WTC11 (cell line): ENCODE results near the gene ZNF600. TPM values are rescaled to one million over a fixed set of nuclear protein-coding genes. Genes with fewer than 3 reads are reported as not detected.
"Not testable (repeated sequence)": the region's sequence is repeated elsewhere in the genome, so short reads cannot be mapped to it uniquely, and the experiment has no call there.

Experiments used
- ATAC-seq: fragments of 200-7000 bp; cut with Tn5 transposase; 2 replicates; pipeline ENCODE4 v1.10.0; 2021; ENCODE audit warnings: mild to moderate bottlenecking, moderate library complexity
- CTCF ChIA-PET: fragments of 300-600 bp; sonication (Branson Sonifier 250); formaldehyde crosslinking; loops from one replicate; lab custom pipeline; 2021; ENCODE audit warnings: antibody characterized with exemption; lab: Charles Lee
- POLR2A ChIA-PET: fragments of 350-600 bp; sonication (Branson Sonifier 250); formaldehyde crosslinking; loops from one replicate; lab custom pipeline; 2021; ENCODE audit warnings: antibody characterized with exemption; lab: Charles Lee
- DNase-seq: peaks from one replicate; pipeline ENCODE4 v3.0.0; 2021; ENCODE audit warnings: low spot score
- H3K27ac Mint-ChIP-seq: 2 replicates; pipeline ENCODE4 v1.8.0; 2021; ENCODE audit warnings: mixed read lengths
- H3K27me3 Mint-ChIP-seq: 2 replicates; pipeline ENCODE4 v1.8.0; 2021; ENCODE audit warnings: low read depth, mild to moderate bottlenecking, moderate library complexity, mixed read lengths
- H3K36me3 Mint-ChIP-seq: 2 replicates; pipeline ENCODE4 v1.8.0; 2021; ENCODE audit warnings: mixed read lengths
- H3K4me1 Mint-ChIP-seq: 2 replicates; pipeline ENCODE4 v1.8.0; 2022; ENCODE audit warnings: mixed read lengths
- H3K4me3 Mint-ChIP-seq: 2 replicates; pipeline ENCODE4 v1.8.0; 2021; ENCODE audit warnings: mild to moderate bottlenecking, moderate library complexity, mixed read lengths
- H3K9me3 Mint-ChIP-seq: 2 replicates; pipeline ENCODE4 v1.8.0; 2021; ENCODE audit warnings: mixed read lengths
- AR ChIP-seq: fragments of 250-450 bp; sonication (Bioruptor Pico); IDR thresholded peaks from 2 replicates; pipeline ENCODE4 v1.9.0; 2021; ENCODE audit warnings: mild to moderate bottlenecking
- ATF3 ChIP-seq: sonication (generic); formaldehyde crosslinking; conservative IDR thresholded peaks from 2 replicates; pipeline ENCODE4 v1.8.1; 2022; ENCODE audit warnings: mild to moderate bottlenecking, missing genetic modification reagents
- ESRRA ChIP-seq: sonication (generic); formaldehyde crosslinking; IDR thresholded peaks from 2 replicates; pipeline ENCODE4 v1.8.1; 2022; ENCODE audit warnings: mild to moderate bottlenecking, missing genetic modification reagents, borderline replicate concordance
- JUN ChIP-seq: sonication (generic); formaldehyde crosslinking; IDR thresholded peaks from 2 replicates; pipeline ENCODE4 v1.8.0; 2023; ENCODE audit warnings: mild to moderate bottlenecking, missing genetic modification reagents
- NFATC4 ChIP-seq: fragments of 250-450 bp; sonication (Bioruptor Pico); IDR thresholded peaks from 2 replicates; pipeline ENCODE4 v1.9.0; 2021; ENCODE audit warnings: mild to moderate bottlenecking
- NR2C2 ChIP-seq: sonication (generic); formaldehyde crosslinking; IDR thresholded peaks from 2 replicates; pipeline ENCODE4 v1.8.0; 2022; ENCODE audit warnings: mild to moderate bottlenecking, missing genetic modification reagents
- PRRX2 ChIP-seq: fragments of 250-450 bp; sonication (Bioruptor Pico); IDR thresholded peaks from 2 replicates; pipeline ENCODE4 v1.8.0; 2021; ENCODE audit warnings: mild to moderate bottlenecking
- TEAD4 ChIP-seq: sonication (generic); formaldehyde crosslinking; IDR thresholded peaks from 2 replicates; pipeline ENCODE4 v1.8.0; 2022; ENCODE audit warnings: mild to moderate bottlenecking, missing genetic modification reagents
- ZNF138 ChIP-seq: sonication (generic); formaldehyde crosslinking; conservative IDR thresholded peaks from 2 replicates; pipeline ENCODE4 v1.8.1; 2022; ENCODE audit warnings: mild to moderate bottlenecking, moderate library complexity, missing genetic modification reagents
- ZNF423 ChIP-seq: fragments of 250-450 bp; sonication (Bioruptor Pico); IDR thresholded peaks from 2 replicates; pipeline ENCODE4 v2.1.2; 2022; ENCODE audit warnings: mild to moderate bottlenecking, moderate library complexity
- total RNA-seq: library from RNA; stranded (reverse); gene quantifications from 3 replicates; pipeline ENCODE4 v1.2.3, GENCODE V29; 2021
- TF ChIP-seq, protein P1 (sequence below): fragments of 250-450 bp; sonication (Bioruptor Pico); IDR thresholded peaks from 2 replicates; pipeline ENCODE4 v2.1.2; 2022; ENCODE audit warnings: mild to moderate bottlenecking, moderate library complexity
- TF ChIP-seq, protein P2 (sequence below): sonication (generic); formaldehyde crosslinking; IDR thresholded peaks from 2 replicates; pipeline ENCODE4 v1.8.0; 2022; ENCODE audit warnings: mild to moderate bottlenecking, missing genetic modification reagents

The ZNF600 gene
- total RNA-seq, 1 experiment from 2014 or later, result 13.2 TPM

DNA sequence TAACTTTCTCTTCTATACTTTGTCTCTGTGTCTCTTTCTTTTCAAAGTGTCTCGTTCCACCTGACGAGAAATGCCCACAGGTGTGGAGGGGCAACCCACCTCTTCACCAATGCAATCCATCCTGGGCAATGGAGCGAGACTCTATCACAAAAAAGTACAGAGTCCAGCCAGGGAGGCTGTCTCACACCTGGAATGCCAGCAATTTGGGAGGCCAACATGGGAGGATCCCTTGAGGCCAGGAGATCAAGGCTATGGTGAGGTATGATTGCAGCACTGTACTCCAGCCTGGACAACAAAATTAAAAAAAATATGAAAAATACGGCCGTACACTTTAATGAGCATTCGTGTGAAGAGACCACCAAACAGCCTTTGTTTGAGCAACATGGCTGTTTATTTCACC lies 2.8 kb upstream of the ZNF600 start:
- H3K36me3 Mint-ChIP-seq, result no peaks in the 10 kb centered on the region; the same call in 1 of the 2 replicates
- DNase-seq (no peak), ATAC-seq (no peak)
- H3K9me3 Mint-ChIP-seq, result peaks cover 7% of the 10 kb centered on the region
- ChIA-PET POLR2A (no interaction called here), CTCF (no interaction called here)
- H3K27ac Mint-ChIP-seq, result 0 out of 2 replicates have a peak overlapping the region, but pooled peaks have one; percentile 61
- peaks cover 36% of the 10 kb centered on the region for H3K4me1 Mint-ChIP-seq
- no peak overlapping the region for H3K4me3 Mint-ChIP-seq
- peaks cover 42% of the 10 kb centered on the region for H3K27me3 Mint-ChIP-seq
- TF ChIP-seq ZNF423 (no peak), PRRX2 (no peak), AR (no peak), TEAD4 (CRISPR knock-in tag) (no peak), NFATC4 (no peak)

DNA sequence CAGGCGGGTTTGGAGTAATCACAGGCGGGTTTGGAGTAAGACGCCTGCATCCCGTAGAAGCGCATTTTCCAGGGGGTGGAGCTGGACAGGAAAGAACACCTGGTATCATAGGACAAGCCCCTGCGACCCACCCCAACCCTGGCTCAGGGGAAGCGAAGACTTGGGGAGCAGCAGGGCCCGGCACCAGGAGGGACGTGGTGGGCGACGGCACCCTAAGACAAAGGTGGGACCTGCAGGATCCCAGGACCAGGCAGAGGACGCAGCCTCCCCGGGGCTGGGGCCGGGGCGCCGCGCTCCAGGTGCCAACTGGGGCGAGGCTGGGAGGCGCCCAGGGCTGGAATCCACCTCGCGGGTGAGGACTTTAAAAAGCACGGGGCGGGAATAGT lies 520 bp downstream of the ZNF600 start:
- no peaks in the 10 kb centered on the region; the same call in 1 of the 2 replicates for H3K36me3 Mint-ChIP-seq
- H3K27me3 Mint-ChIP-seq, result peaks cover 42% of the 10 kb centered on the region
- no peak overlapping the region for H3K27ac Mint-ChIP-seq
- ATAC-seq, result peak; percentile 11
- peaks cover 3% of the 10 kb centered on the region for H3K9me3 Mint-ChIP-seq
- TF ChIP-seq, protein P1, sequence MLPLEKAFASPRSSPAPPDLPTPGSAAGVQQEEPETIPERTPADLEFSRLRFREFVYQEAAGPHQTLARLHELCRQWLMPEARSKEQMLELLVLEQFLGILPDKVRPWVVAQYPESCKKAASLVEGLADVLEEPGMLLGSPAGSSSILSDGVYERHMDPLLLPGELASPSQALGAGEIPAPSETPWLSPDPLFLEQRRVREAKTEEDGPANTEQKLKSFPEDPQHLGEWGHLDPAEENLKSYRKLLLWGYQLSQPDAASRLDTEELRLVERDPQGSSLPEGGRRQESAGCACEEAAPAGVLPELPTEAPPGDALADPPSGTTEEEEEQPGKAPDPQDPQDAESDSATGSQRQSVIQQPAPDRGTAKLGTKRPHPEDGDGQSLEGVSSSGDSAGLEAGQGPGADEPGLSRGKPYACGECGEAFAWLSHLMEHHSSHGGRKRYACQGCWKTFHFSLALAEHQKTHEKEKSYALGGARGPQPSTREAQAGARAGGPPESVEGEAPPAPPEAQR (CRISPR knock-in tag), result no peak
- peak; percentile 44; the same call in 1 of the 2 replicates for TF ChIP-seq ZNF423
- ChIA-PET POLR2A (no interaction called here), CTCF (interaction anchor here (0.6 kb wide), 1 partner anchor 260 kb away, joined by 4 read pairs; no protein-coding TSS in a partner anchor)
- peak overlapping the region; percentile 83 for H3K4me3 Mint-ChIP-seq
- DNase-seq, result peak; percentile 31
- peaks cover 30% of the 10 kb centered on the region for H3K4me1 Mint-ChIP-seq

DNA sequence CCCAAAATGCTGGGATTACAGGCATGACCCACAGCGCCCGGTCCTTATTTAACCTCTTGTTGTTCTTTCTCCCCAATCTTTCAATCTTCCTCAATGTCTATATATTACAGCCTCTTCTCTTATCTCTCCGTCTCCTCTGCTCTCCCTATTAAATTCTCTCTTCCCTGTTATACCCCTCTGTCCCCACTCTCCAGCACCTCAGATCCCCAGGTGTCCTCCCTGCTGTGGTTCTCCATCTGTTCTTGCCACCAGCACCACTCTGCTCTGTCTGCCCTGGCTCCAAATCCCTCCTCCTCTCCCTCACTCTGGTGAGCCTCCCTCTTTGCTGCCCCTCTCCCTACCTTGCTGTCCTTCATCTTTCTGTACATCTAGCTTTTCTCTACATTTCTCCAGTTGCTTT lies 1.1 kb downstream of the ZNF600 start:
- no peak overlapping the region for H3K27ac Mint-ChIP-seq
- ATAC-seq, result no peak
- H3K4me3 Mint-ChIP-seq, result peak overlapping the region; percentile 83
- peaks cover 29% of the 10 kb centered on the region for H3K4me1 Mint-ChIP-seq
- TF ChIP-seq, protein P2, sequence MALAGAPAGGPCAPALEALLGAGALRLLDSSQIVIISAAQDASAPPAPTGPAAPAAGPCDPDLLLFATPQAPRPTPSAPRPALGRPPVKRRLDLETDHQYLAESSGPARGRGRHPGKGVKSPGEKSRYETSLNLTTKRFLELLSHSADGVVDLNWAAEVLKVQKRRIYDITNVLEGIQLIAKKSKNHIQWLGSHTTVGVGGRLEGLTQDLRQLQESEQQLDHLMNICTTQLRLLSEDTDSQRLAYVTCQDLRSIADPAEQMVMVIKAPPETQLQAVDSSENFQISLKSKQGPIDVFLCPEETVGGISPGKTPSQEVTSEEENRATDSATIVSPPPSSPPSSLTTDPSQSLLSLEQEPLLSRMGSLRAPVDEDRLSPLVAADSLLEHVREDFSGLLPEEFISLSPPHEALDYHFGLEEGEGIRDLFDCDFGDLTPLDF (CRISPR knock-in tag), result no peak
- TF ChIP-seq ZNF138 (CRISPR knock-in tag) (no peak), TEAD4 (CRISPR knock-in tag) (no peak), ESRRA (CRISPR knock-in tag) (no peak), ATF3 (CRISPR knock-in tag) (no peak), JUN (CRISPR knock-in tag) (no peak), NR2C2 (CRISPR knock-in tag) (no peak)
- TF ChIP-seq, all 79 proteins: peak for 0
- DNase-seq, result no peak
- ChIA-PET CTCF (no interaction called here), POLR2A (no interaction called here)
- H3K36me3 Mint-ChIP-seq, result no peaks in the 10 kb centered on the region; the same call in 1 of the 2 replicates
- H3K27me3 Mint-ChIP-seq, result peaks cover 42% of the 10 kb centered on the region
- H3K9me3 Mint-ChIP-seq, result peaks cover 3% of the 10 kb centered on the region

DNA sequence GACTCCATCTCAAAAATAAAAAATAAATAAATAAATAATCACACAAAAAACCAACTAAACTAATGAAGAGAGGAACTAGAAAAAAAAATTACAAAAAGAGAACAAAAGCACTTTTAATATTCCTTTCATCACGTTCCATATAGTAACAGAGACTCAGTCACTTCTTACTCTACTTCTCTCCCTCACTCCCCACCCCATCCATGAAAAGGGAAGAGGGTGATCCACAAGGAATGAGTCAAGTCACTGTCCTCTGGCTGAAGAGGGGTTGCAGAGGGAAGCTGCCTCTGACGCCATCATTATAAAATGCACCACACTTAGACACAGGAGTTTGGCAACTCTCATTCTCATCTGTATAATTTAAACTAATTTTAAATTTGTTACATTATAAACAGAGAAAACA lies 3.7 kb downstream of the ZNF600 start:
- DNase-seq, H3K36me3 Mint-ChIP-seq, CTCF ChIA-PET, H3K9me3 Mint-ChIP-seq, POLR2A ChIA-PET, ATAC-seq, H3K27ac Mint-ChIP-seq, H3K4me3 Mint-ChIP-seq: not testable (repeated sequence)
- Mint-ChIP-seq H3K4me1 (peaks cover 13% of the 10 kb centered on the region), H3K27me3 (peaks cover 30% of the 10 kb centered on the region)
